Liver (tissue), 3 donors: ENCODE data around the gene CAMKK1.

Source experiments
- EGR1 ChIP-seq, 2 donors: IDR thresholded peaks; 2 replicates each; pipeline ENCODE4 v1.6.1; 2016 to 2018; ENCODE audit warnings: antibody characterized with exemption in 2 of 2, low read depth in 2 of 2
- GABPA ChIP-seq, 2 donors: IDR thresholded peaks in 1 of 2; conservative IDR thresholded peaks in 1 of 2; 2 replicates each; pipeline ENCODE4 v1.6.1; 2016; ENCODE audit warnings: antibody characterized with exemption in 2 of 2, mild to moderate bottlenecking in 1 of 2, moderate library complexity in 1 of 2
- RAD21 ChIP-seq, 2 donors: IDR thresholded peaks; 2 replicates each; pipeline ENCODE4 v1.6.1; 2016; ENCODE audit warnings: antibody characterized with exemption in 2 of 2, mild to moderate bottlenecking in 2 of 2
- TAF1 ChIP-seq: conservative IDR thresholded peaks from 2 replicates; pipeline ENCODE4 v1.6.1; 2016; ENCODE audit warnings: antibody characterized with exemption, mild to moderate bottlenecking
- YY1 ChIP-seq: IDR thresholded peaks from 2 replicates; pipeline ENCODE4 v1.6.1; 2016; ENCODE audit warnings: antibody characterized with exemption, mild to moderate bottlenecking
- TF ChIP-seq, protein P1 (sequence below): IDR thresholded peaks from 2 replicates; pipeline ENCODE4 v1.6.1; 2016; ENCODE audit warnings: antibody characterized with exemption
- TF ChIP-seq, protein P2 (sequence below): fragments of 150-350 bp; IDR thresholded peaks from 2 replicates; pipeline ENCODE4 v1.5.1; 2017; ENCODE audit warnings: improper control_type of control experiment, low read depth, low read length; ENCODE audit not compliant: missing input control
- TF ChIP-seq, protein P3 (sequence below): IDR thresholded peaks from 2 replicates; pipeline ENCODE4 v1.6.1; 2016; ENCODE audit warnings: antibody characterized with exemption
- TF ChIP-seq, protein P4 (sequence below): IDR thresholded peaks from 2 replicates; pipeline ENCODE4 v1.6.1; 2016; ENCODE audit warnings: antibody characterized with exemption, mild to moderate bottlenecking
- donor health status: healthy.
- donor health status: healthy.

DNA sequence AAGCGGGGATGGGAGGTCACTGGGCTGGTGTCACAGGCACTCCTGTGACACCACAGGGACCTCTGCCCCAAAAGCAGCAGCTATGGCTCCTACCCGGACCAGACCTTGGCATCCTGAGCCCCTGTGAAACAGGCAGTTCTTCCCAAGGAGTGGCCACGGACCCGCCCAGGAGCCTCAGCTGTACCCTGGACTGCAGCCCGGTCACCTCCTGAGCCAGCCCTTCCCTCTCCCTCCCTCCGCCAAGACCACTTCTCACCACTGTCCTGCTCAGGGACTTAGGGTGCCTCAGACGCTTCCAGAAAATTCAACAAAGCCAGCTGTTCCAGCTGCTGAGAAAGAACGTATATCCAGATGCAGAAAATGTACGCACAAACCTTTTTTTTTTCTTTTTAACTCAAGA lies 32.9 kb downstream of the CAMKK1 start:
- TF ChIP-seq, protein P1, sequence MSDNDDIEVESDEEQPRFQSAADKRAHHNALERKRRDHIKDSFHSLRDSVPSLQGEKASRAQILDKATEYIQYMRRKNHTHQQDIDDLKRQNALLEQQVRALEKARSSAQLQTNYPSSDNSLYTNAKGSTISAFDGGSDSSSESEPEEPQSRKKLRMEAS: no peak
- TF ChIP-seq, protein P2, sequence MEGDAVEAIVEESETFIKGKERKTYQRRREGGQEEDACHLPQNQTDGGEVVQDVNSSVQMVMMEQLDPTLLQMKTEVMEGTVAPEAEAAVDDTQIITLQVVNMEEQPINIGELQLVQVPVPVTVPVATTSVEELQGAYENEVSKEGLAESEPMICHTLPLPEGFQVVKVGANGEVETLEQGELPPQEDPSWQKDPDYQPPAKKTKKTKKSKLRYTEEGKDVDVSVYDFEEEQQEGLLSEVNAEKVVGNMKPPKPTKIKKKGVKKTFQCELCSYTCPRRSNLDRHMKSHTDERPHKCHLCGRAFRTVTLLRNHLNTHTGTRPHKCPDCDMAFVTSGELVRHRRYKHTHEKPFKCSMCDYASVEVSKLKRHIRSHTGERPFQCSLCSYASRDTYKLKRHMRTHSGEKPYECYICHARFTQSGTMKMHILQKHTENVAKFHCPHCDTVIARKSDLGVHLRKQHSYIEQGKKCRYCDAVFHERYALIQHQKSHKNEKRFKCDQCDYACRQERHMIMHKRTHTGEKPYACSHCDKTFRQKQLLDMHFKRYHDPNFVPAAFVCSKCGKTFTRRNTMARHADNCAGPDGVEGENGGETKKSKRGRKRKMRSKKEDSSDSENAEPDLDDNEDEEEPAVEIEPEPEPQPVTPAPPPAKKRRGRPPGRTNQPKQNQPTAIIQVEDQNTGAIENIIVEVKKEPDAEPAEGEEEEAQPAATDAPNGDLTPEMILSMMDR: no peak
- no peak for TF ChIP-seq RAD21 (IDR thresholded peaks at IDR 0.05)
- TF ChIP-seq, protein P3, sequence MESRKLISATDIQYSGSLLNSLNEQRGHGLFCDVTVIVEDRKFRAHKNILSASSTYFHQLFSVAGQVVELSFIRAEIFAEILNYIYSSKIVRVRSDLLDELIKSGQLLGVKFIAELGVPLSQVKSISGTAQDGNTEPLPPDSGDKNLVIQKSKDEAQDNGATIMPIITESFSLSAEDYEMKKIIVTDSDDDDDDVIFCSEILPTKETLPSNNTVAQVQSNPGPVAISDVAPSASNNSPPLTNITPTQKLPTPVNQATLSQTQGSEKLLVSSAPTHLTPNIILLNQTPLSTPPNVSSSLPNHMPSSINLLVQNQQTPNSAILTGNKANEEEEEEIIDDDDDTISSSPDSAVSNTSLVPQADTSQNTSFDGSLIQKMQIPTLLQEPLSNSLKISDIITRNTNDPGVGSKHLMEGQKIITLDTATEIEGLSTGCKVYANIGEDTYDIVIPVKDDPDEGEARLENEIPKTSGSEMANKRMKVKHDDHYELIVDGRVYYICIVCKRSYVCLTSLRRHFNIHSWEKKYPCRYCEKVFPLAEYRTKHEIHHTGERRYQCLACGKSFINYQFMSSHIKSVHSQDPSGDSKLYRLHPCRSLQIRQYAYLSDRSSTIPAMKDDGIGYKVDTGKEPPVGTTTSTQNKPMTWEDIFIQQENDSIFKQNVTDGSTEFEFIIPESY: no peak
- TF ChIP-seq, protein P4, sequence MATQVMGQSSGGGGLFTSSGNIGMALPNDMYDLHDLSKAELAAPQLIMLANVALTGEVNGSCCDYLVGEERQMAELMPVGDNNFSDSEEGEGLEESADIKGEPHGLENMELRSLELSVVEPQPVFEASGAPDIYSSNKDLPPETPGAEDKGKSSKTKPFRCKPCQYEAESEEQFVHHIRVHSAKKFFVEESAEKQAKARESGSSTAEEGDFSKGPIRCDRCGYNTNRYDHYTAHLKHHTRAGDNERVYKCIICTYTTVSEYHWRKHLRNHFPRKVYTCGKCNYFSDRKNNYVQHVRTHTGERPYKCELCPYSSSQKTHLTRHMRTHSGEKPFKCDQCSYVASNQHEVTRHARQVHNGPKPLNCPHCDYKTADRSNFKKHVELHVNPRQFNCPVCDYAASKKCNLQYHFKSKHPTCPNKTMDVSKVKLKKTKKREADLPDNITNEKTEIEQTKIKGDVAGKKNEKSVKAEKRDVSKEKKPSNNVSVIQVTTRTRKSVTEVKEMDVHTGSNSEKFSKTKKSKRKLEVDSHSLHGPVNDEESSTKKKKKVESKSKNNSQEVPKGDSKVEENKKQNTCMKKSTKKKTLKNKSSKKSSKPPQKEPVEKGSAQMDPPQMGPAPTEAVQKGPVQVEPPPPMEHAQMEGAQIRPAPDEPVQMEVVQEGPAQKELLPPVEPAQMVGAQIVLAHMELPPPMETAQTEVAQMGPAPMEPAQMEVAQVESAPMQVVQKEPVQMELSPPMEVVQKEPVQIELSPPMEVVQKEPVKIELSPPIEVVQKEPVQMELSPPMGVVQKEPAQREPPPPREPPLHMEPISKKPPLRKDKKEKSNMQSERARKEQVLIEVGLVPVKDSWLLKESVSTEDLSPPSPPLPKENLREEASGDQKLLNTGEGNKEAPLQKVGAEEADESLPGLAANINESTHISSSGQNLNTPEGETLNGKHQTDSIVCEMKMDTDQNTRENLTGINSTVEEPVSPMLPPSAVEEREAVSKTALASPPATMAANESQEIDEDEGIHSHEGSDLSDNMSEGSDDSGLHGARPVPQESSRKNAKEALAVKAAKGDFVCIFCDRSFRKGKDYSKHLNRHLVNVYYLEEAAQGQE: no peak
- no peak for TF ChIP-seq GABPA (IDR thresholded peaks at IDR 0.05 in 1 of 2, conservative IDR thresholded peaks at IDR 0.05 in 1 of 2)
- no peak for TF ChIP-seq YY1
- TF ChIP-seq TAF1: no peak
- TF ChIP-seq EGR1 (IDR thresholded peaks at IDR 0.05; ENCODE audit: low read depth in 2 of 2): no peak
